GM12878 (cell line): Measurements from ENCODE around the gene MGLL. TPM values are rescaled to one million over a fixed set of nuclear protein-coding genes. Genes with fewer than 3 reads are reported as not detected.

Experiments
- ATAC-seq: fragments of 200-7000 bp; cut with Tn5 transposase; 3 replicates; pipeline ENCODE4 v1.9.1; 2020; ENCODE audit warnings: mild to moderate bottlenecking, moderate library complexity
- BruUV-seq: library from RNA; stranded (reverse); fragments of 400-500 nt; replicated peaks from 2 replicates; lab custom pipeline; 2021; lab: Mats Ljungman, UMichigan
- CTCF ChIA-PET: fragments of 300-600 bp; sonication (Branson Sonifier 250); formaldehyde crosslinking; extraction: SDS; loops from one replicate; lab custom pipeline; 2021; ENCODE audit warnings: inconsistent platforms; lab: Yijun Ruan, JAX
- POLR2A ChIA-PET: fragments of 350-600 bp; formaldehyde crosslinking; extraction: SDS; loops from one replicate; lab custom pipeline; 2021; ENCODE audit warnings: inconsistent platforms; lab: Charles Lee
- RAD21 ChIA-PET: fragments of 300-600 bp; sonication (Branson Sonifier 250); formaldehyde crosslinking; loops from one replicate; lab custom pipeline; 2023; ENCODE audit warnings: antibody characterized with exemption; ENCODE audit not compliant: unreplicated experiment; lab: Charles Lee
- SMC1A ChIA-PET: fragments of 300-600 bp; sonication (Branson Sonifier 250); formaldehyde crosslinking; loops from one replicate; lab custom pipeline; 2023; ENCODE audit not compliant: unreplicated experiment, uncharacterized antibody; lab: Charles Lee
- DNase-seq: peaks from one replicate; pipeline ENCODE4 v3.0.0-alpha.2; 2011; ENCODE audit warnings: low read depth, low spot score
- FAIRE-seq: peaks from 3 replicates; lab custom pipeline; 2011; peaks lifted over from hg19 to GRCh38; lab: Jason Lieb, UNC
- H2AFZ ChIP-seq: 2 replicates; pipeline ENCODE4 v1.6.0; 2011; ENCODE audit warnings: low read depth, low read length, control low read depth; ENCODE audit not compliant: control insufficient read depth
- H3K27ac ChIP-seq: 2 replicates; pipeline ENCODE4 v1.5.1; 2011; ENCODE audit warnings: control low read depth; ENCODE audit not compliant: control insufficient read depth, insufficient read depth
- H3K27me3 ChIP-seq, 2 experiments: replicated peaks in 1 of 2; 2 replicates each; pipeline versions ENCODE4 v1.6.0 to v1.6.1; 2011; ENCODE audit warnings: low read length in 1 of 2; ENCODE audit not compliant: control insufficient read depth in 2 of 2, insufficient read depth in 2 of 2
- H3K36me3 ChIP-seq, 2 experiments: 2 replicates each; pipeline ENCODE4 v1.5.1; 2011; ENCODE audit warnings: low read length in 1 of 2; ENCODE audit not compliant: control insufficient read depth in 2 of 2, insufficient read depth in 2 of 2
- H3K4me1 ChIP-seq: 2 replicates; pipeline ENCODE4 v1.6.1; 2011; ENCODE audit warnings: mild to moderate bottlenecking, low read length, moderate library complexity, mixed read lengths; ENCODE audit not compliant: control insufficient read depth, insufficient read depth
- H3K4me2 ChIP-seq: 2 replicates; pipeline ENCODE4 v1.6.0; 2011; ENCODE audit warnings: control low read depth; ENCODE audit not compliant: control insufficient read depth, insufficient read depth
- H3K4me3 ChIP-seq: fragments of 200-600 bp; sonication (generic); 2 replicates; pipeline ENCODE4 v1.5.1; 2016
- H3K79me2 ChIP-seq: 2 replicates; pipeline ENCODE4 v1.6.0; 2011; ENCODE audit warnings: low read length; ENCODE audit not compliant: control insufficient read depth, insufficient read depth
- H3K9ac ChIP-seq: 2 replicates; pipeline ENCODE4 v1.8.0; 2011; ENCODE audit warnings: low read length, control low read depth, mixed read lengths; ENCODE audit not compliant: control insufficient read depth, insufficient read depth
- H3K9me3 ChIP-seq: replicated peaks from 3 replicates; pipeline ENCODE4 v1.5.1; 2011; ENCODE audit warnings: mild to moderate bottlenecking, low read length; ENCODE audit not compliant: control insufficient read depth, insufficient read depth
- H4K20me1 ChIP-seq: 2 replicates; pipeline ENCODE4 v1.6.0; 2011; ENCODE audit not compliant: control insufficient read depth, insufficient read depth
- CHD1 ChIP-seq: IDR thresholded peaks from 2 replicates; pipeline ENCODE4 v1.6.1; 2012; ENCODE audit warnings: low read depth, low read length, improper control_type of control experiment
- HCFC1 ChIP-seq: fragments of 150-350 bp; IDR thresholded peaks from 2 replicates; pipeline ENCODE4 v1.6.1; 2014; ENCODE audit warnings: low read length
- IKZF1 ChIP-seq: fragments of 450-650 bp; conservative IDR thresholded peaks from 2 replicates; pipeline ENCODE4 v1.6.1; 2017; ENCODE audit warnings: antibody characterized with exemption, mild to moderate bottlenecking
- IKZF2 ChIP-seq, 2 experiments: fragments of 450-650 bp; IDR thresholded peaks; 2 replicates each; pipeline ENCODE4 v1.6.1; 2017; ENCODE audit warnings: mild to moderate bottlenecking in 2 of 2, moderate library complexity in 2 of 2
- IRF3 ChIP-seq: fragments of 450-650 bp; IDR thresholded peaks from 2 replicates; pipeline ENCODE4 v1.6.1; 2014; ENCODE audit warnings: mild to moderate bottlenecking
- IRF5 ChIP-seq: fragments of 450-650 bp; IDR thresholded peaks from 2 replicates; pipeline ENCODE4 v1.6.1; 2017; ENCODE audit warnings: borderline replicate concordance
- MAX ChIP-seq: IDR thresholded peaks from 2 replicates; pipeline ENCODE4 v1.6.1; 2012; ENCODE audit warnings: low read depth, low read length, improper control_type of control experiment
- NFIC ChIP-seq: IDR thresholded peaks from 2 replicates; pipeline ENCODE4 v1.6.1; 2012; ENCODE audit warnings: low read depth, mild to moderate bottlenecking, inconsistent platforms, low read length, moderate library complexity
- NFXL1 ChIP-seq: fragments of 450-650 bp; IDR thresholded peaks from 2 replicates; pipeline ENCODE4 v1.6.1; 2017; ENCODE audit warnings: antibody characterized with exemption, mild to moderate bottlenecking, borderline replicate concordance
- NR2F1 ChIP-seq: fragments of 450-650 bp; conservative IDR thresholded peaks from 2 replicates; pipeline ENCODE4 v1.6.1; 2017; ENCODE audit warnings: mild to moderate bottlenecking
- POLR2AphosphoS2 ChIP-seq: IDR thresholded peaks from 2 replicates; pipeline ENCODE4 v1.6.1; 2011; ENCODE audit warnings: low read depth, mild to moderate bottlenecking, low read length, improper control_type of control experiment, moderate library complexity
- RB1 ChIP-seq: fragments of 450-650 bp; formaldehyde crosslinking; IDR thresholded peaks from 2 replicates; pipeline ENCODE4 v1.6.1; 2017; ENCODE audit warnings: mild to moderate bottlenecking, borderline replicate concordance
- SMAD5 ChIP-seq: IDR thresholded peaks from 2 replicates; pipeline ENCODE4 v1.6.1; 2016; ENCODE audit warnings: antibody characterized with exemption, low read depth
- SMC3 ChIP-seq: IDR thresholded peaks from 2 replicates; pipeline ENCODE4 v1.6.1; 2011; ENCODE audit warnings: low read length, improper control_type of control experiment, borderline replicate concordance
- SP1 ChIP-seq: IDR thresholded peaks from one replicate; pipeline ENCODE4 v1.6.1; 2011; ENCODE audit warnings: low read depth, low read length
- SREBF1 ChIP-seq: IDR thresholded peaks from 2 replicates; pipeline ENCODE4 v1.6.1; 2012; ENCODE audit warnings: mild to moderate bottlenecking, low read length
- TAF1 ChIP-seq: IDR thresholded peaks from 2 replicates; pipeline ENCODE4 v1.6.1; 2011; ENCODE audit warnings: mild to moderate bottlenecking, low read depth, low read length, borderline replicate concordance
- ZBTB4 ChIP-seq: fragments of 450-650 bp; formaldehyde crosslinking; IDR thresholded peaks from 2 replicates; pipeline ENCODE4 v1.4.0; 2022; ENCODE audit warnings: mild to moderate bottlenecking, moderate library complexity
- ZNF384 ChIP-seq: IDR thresholded peaks from 2 replicates; pipeline ENCODE4 v1.6.1; 2012; ENCODE audit warnings: low read depth, mild to moderate bottlenecking, low read length, improper control_type of control experiment, borderline replicate concordance
- ZZZ3 ChIP-seq: IDR thresholded peaks from 2 replicates; pipeline ENCODE4 v1.6.1; 2011; ENCODE audit warnings: low read depth; ENCODE audit not compliant: control insufficient read depth, insufficient read length
- WGBS: methylation state at CpG from one replicate; pipeline ENCODE4 v1.1.6; 2016; ENCODE audit warnings: low lambda C conversion rate; ENCODE audit not compliant: insufficient replicate concordance, insufficient coverage; ENCODE audit errors: missing lambda C conversion rate; 5-methylcytosine and 5-hydroxymethylcytosine counted together
- in situ Hi-C: fragments of 300-500 bp; cut with MboI; formaldehyde crosslinking; loops from 9 replicates; pipeline ENCODE4 v1.14.3; 2018; ENCODE audit warnings: mixed read lengths
- intact Hi-C: fragments of 100-400 bp; cut with micrococcal nuclease; formaldehyde crosslinking; loops from one replicate; pipeline ENCODE4 v1.14.2; 2022; ENCODE audit not compliant: unreplicated experiment
- polyA plus RNA-seq, 11 experiments: library from polyadenylated mRNA; depleted of rRNA in 4 of 11; unstranded in 6 of 11; stranded (reverse) in 5 of 11; fragments of >200 nt; fragmentation: Nextera tagmentation in 4 of 11; fragmentation: Illumina TruSeq in 1 of 11; extraction: Ambion mirVana in 4 of 11; extraction: Trizol in 1 of 11; gene quantifications; 1 replicate in 1 of 11; 2 replicates in 10 of 11; pipeline versions ENCODE4 v1.2.1 to v1.2.3, GENCODE V29; 2011 to 2016; ENCODE audit warnings: inconsistent platforms in 2 of 11, missing spikeins in 2 of 11, low read depth in 1 of 11
- total RNA-seq, 4 experiments: library from RNA; depleted of rRNA in 3 of 4; stranded (reverse); fragments of >200 nt in 3 of 4; fragmentation: Illumina TruSeq in 1 of 4; extraction: Trizol in 1 of 4; gene quantifications; 2 replicates each; pipeline versions ENCODE4 v1.2.1 to v1.2.3, GENCODE V29; 2013 to 2021

The MGLL gene
- total and polyA plus RNA-seq, 10 of the 15 experiments (the other 5 are each of a cell fraction or from before 2014, with no cell fraction given) = 44.9 to 177 (median 72.9) TPM

- no peaks in the 10 kb centered on the region for H3K27me3 ChIP-seq
- H3K36me3 ChIP-seq = no peaks in the 10 kb centered on the region
- SMC1A ChIA-PET = interaction anchor here (0.6 to 1.5 kb wide), 4 partner anchors 13 to 120 kb away, joined by 3 to 4 read pairs (median 4); no protein-coding TSS in a partner anchor
- no TSS peak for BruUV-seq
- no peak overlapping the region for H3K27ac ChIP-seq
- 83% methylated on average over 4 of the region's 4 CpGs for WGBS
- no peak overlapping the region for H3K9ac ChIP-seq
- POLR2A ChIA-PET = interaction anchor here (0.6 kb wide), 1 partner anchor 11 kb away, joined by 3 read pairs; no protein-coding TSS in a partner anchor
- H3K9me3 ChIP-seq = no peaks in the 10 kb centered on the region
- H2AFZ ChIP-seq = no peak overlapping the region
- no peak overlapping the region for H3K4me2 ChIP-seq
- no peaks in the 10 kb centered on the region for H4K20me1 ChIP-seq
- intact Hi-C loops = no loop called here
- ATAC-seq = no peak
- no peak overlapping the region for H3K4me3 ChIP-seq
- peaks cover 26% of the 10 kb centered on the region for H3K4me1 ChIP-seq
- CTCF ChIA-PET = no interaction called here
- FAIRE-seq = no peak
- no peak for DNase-seq
- no peaks in the 10 kb centered on the region for H3K79me2 ChIP-seq
- no peak for TF ChIP-seq NFXL1
- TF ChIP-seq ZZZ3 = no peak
- no peak for TF ChIP-seq SMC3
- TF ChIP-seq IRF5 = no peak
- TF ChIP-seq CHD1 = no peak
- TF ChIP-seq IKZF1 = no peak
- TF ChIP-seq ZNF384 = no peak
- TF ChIP-seq SP1 = no peak
- no peak for TF ChIP-seq HCFC1
- TF ChIP-seq IKZF2 (IDR thresholded peaks at IDR 0.05) = no peak
- TF ChIP-seq ZBTB4 (CRISPR knock-in tag) = no peak
- no peak for TF ChIP-seq TAF1
- no peak for TF ChIP-seq MAX
- TF ChIP-seq RB1 = no peak
- no peak for TF ChIP-seq POLR2AphosphoS2
- no peak for TF ChIP-seq SREBF1
- no peak for TF ChIP-seq SMAD5
- no peak for TF ChIP-seq NR2F1
- TF ChIP-seq NFIC = no peak
- TF ChIP-seq IRF3 = no peak
- in situ Hi-C loops = no loop called here
- RAD21 ChIA-PET = no interaction called here
Observed at GRCh38 chr3:127847236-127847720, 25.0 kb upstream of the MGLL start.
